RWPE1 (cell line): ENCODE results near the gene FAM110A.
A peak's percentile ranks its signal among the peaks of the same experiment; 100 is the strongest.

Source experiments
- CTCF ChIA-PET: fragments of 350-600 bp; sonication (Branson Sonifier 250); formaldehyde crosslinking; extraction: SDS; loops from one replicate; lab custom pipeline; 2021; lab: Yijun Ruan, JAX
- POLR2A ChIA-PET: fragments of 400-600 bp; formaldehyde crosslinking; extraction: SDS; loops from one replicate; lab custom pipeline; 2020; ENCODE audit warnings: antibody characterized with exemption; ENCODE audit not compliant: low non-redundant PET; lab: Yijun Ruan, JAX
- DNase-seq: peaks from one replicate; pipeline ENCODE4 v3.0.0; 2012; ENCODE audit warnings: low spot score
- H3K27ac ChIP-seq: fragments of 450-650 bp; 2 replicates; pipeline ENCODE4 v1.5.1; 2017
- TF ChIP-seq, protein P1 (sequence below): fragments of 450-650 bp; conservative IDR thresholded peaks from 2 replicates; pipeline ENCODE4 v1.5.1; 2017; ENCODE audit warnings: low read depth, mild to moderate bottlenecking

FAM110A gene

DNA sequence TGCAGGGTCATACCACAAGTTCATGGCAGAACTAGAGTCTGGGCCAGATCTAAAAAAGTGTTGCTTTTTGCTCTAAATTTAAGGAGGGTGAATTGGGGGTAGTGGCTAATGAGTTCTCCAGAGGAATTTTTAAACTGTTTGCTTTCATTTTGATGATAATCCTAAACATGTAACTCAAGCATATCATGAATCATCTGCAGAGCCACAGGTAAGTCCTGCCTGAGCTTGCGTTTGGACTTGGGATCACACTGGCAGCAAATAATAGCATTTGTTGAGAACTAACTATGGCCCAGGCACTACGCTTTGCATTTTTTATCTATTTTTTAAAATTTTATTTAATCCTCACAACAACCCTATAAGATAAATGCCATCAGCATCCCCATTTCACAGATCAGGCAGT is 27.4 kb downstream of the FAM110A start:
- peak overlapping the region; percentile 46 for H3K27ac ChIP-seq
- CTCF ChIA-PET: interaction anchor here (0.7 kb wide), 1 partner anchor 25 kb away, joined by 4 read pairs; no protein-coding TSS in a partner anchor
- TF ChIP-seq, protein P1, sequence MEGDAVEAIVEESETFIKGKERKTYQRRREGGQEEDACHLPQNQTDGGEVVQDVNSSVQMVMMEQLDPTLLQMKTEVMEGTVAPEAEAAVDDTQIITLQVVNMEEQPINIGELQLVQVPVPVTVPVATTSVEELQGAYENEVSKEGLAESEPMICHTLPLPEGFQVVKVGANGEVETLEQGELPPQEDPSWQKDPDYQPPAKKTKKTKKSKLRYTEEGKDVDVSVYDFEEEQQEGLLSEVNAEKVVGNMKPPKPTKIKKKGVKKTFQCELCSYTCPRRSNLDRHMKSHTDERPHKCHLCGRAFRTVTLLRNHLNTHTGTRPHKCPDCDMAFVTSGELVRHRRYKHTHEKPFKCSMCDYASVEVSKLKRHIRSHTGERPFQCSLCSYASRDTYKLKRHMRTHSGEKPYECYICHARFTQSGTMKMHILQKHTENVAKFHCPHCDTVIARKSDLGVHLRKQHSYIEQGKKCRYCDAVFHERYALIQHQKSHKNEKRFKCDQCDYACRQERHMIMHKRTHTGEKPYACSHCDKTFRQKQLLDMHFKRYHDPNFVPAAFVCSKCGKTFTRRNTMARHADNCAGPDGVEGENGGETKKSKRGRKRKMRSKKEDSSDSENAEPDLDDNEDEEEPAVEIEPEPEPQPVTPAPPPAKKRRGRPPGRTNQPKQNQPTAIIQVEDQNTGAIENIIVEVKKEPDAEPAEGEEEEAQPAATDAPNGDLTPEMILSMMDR: no peak
- POLR2A ChIA-PET: no interaction called here
- DNase-seq: no peak

DNA sequence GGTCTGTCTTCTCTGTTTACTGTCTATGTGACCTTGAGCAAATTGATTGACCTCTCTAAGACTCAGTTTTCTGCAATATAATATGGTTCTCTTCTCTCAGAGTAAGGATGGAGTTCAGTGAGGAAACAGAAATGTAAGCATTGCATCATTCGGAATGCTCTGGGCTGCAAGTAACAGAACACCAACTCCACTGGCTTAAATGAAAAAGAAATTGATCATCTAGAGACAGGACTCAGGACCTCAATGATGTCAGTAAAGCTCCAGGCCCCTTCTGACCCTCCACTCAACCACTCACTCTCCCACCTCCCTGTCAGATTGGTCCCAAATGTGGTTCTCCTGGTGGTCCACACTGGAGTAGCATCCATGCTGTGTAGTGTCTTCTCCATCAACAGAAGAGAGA is 31.9 kb downstream of the FAM110A start:
- ChIA-PET POLR2A (no interaction called here), CTCF (no interaction called here)
- DNase-seq: no peak
- H3K27ac ChIP-seq: no peak overlapping the region
- TF ChIP-seq, protein P1: no peak

DNA sequence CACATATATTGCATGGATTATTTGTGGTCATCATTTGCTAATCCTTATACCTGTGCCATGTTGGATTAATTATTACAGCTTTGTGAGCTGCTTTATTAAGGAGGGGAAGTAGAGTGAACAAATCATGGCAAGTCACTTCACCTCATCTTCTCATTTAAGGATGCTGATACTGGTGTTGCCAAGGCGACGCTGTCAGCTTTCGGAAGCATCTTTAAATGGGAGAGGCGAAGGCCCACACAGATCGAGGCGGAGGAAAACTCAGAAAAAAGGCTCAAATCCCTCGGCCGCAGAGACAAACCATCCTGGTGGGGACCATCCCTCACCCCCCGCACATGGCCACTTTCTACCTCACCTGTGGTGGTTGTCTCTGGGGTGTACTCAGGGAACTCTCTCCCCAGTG is 34.8 kb downstream of the FAM110A start:
- CTCF ChIA-PET: interaction anchor here (0.6 kb wide), 1 partner anchor 129 kb away, joined by 3 read pairs; no protein-coding TSS in a partner anchor
- TF ChIP-seq, protein P1: no peak
- no peak for DNase-seq
- POLR2A ChIA-PET: no interaction called here
- H3K27ac ChIP-seq: no peak overlapping the region

DNA sequence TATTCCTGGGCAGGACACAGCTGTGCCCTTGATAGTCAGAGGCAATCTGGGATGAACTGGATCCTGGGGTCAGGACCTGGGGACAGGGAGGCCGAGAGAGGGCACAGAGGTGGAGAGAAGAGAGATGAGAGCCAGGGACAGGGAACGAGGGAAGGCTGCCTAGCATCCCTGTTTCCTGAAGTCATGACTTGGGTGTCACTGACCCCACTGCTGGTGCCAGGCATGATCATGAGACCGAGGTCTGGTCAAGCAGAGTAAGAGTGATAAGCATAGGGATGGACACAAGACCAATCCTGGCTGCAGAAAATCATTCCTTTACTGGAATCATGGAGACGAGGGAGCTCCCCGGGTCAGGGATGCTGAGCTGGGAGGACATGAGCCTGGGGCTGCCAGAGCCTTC is 36.1 kb downstream of the FAM110A start:
- TF ChIP-seq, protein P1: no peak
- no peak for DNase-seq
- CTCF ChIA-PET: no interaction called here
- POLR2A ChIA-PET: no interaction called here
- H3K27ac ChIP-seq: no peak overlapping the region

DNA sequence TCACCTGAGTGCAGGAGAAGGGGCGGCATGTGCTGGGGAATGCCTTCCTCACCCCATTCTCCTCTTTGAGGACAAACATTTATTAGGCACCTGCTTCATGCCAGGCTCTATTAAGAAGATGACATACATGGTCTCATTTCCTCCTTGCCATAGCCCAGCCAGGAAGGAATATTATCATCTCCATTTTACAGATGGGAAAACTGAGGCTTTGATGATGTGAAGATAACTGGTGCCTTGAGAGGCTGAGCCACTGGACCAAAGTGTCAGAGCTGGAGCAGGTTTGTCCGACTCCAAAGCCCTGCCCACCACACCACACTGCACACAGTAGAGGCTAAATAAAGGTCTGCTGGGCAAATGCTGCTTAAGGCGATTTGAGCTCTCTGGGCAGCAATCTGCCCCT is 37.2 kb downstream of the FAM110A start:
- H3K27ac ChIP-seq: no peak overlapping the region
- DNase-seq: no peak
- POLR2A ChIA-PET: no interaction called here
- CTCF ChIA-PET: interaction anchor here (0.5 kb wide), 1 partner anchor 86 kb away, joined by 3 read pairs; no protein-coding TSS in a partner anchor
- TF ChIP-seq, protein P1: no peak

DNA sequence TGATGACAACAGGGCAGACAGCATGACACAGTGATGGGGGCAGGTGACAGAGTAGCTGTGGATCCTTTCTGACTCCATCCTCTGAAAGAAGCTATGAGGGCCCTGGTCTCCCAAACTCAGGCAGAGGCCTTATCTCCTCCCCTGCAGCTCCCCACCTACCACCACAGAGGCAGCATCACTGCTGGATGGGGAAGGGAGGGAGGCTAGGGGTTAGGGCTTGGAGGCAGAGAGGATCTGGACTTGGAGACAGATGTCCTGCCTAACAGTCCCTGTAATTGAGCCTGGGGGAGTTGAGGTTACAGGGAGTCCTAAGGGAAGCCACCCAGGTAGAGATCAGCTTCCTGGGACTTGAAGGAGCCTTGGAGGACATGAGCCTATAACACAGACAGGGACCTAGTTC is 37.9 kb downstream of the FAM110A start:
- CTCF ChIA-PET: interaction anchor here (0.5 kb wide), 1 partner anchor 85 kb away, joined by 3 read pairs; no protein-coding TSS in a partner anchor
- no peak for DNase-seq
- POLR2A ChIA-PET: interaction anchor here (0.6 kb wide), 1 partner anchor 27 kb away, joined by 7 read pairs; no protein-coding TSS in a partner anchor
- TF ChIP-seq, protein P1: no peak
- no peak overlapping the region for H3K27ac ChIP-seq
